HEK293T (cell line): ENCODE data around the gene MAFB.

Source experiments
- CTCF ChIA-PET: fragments of 350-600 bp; formaldehyde crosslinking; extraction: SDS; loops from one replicate; lab custom pipeline; 2021; ENCODE audit warnings: antibody characterized with exemption, inconsistent platforms; lab: Yijun Ruan, JAX
- POLR2A ChIA-PET: fragments of 350-600 bp; formaldehyde crosslinking; extraction: SDS; loops from one replicate; lab custom pipeline; 2020; ENCODE audit warnings: antibody characterized with exemption, inconsistent platforms; lab: Yijun Ruan, JAX
- DNase-seq: peaks from one replicate; pipeline ENCODE4 v3.0.0; 2012; ENCODE audit warnings: mixed read lengths; ENCODE audit errors: extremely low spot score
- ARNT ChIP-seq: fragments of 450-650 bp; IDR thresholded peaks from 2 replicates; pipeline ENCODE4 v1.6.1; 2017; ENCODE audit warnings: mild to moderate bottlenecking
- BHLHE40 ChIP-seq: fragments of 450-650 bp; IDR thresholded peaks from 2 replicates; pipeline ENCODE4 v1.6.1; 2016; ENCODE audit warnings: mild to moderate bottlenecking, moderate library complexity, borderline replicate concordance
- CTBP1 ChIP-seq: fragments of 450-650 bp; IDR thresholded peaks from 2 replicates; pipeline ENCODE4 v1.6.1; 2016; ENCODE audit warnings: borderline replicate concordance
- ELF4 ChIP-seq: fragments of 450-650 bp; IDR thresholded peaks from 2 replicates; pipeline ENCODE4 v1.6.1; 2017; ENCODE audit warnings: antibody characterized with exemption
- FOXA1 ChIP-seq: fragments of 450-650 bp; IDR thresholded peaks from 2 replicates; pipeline ENCODE4 v1.6.1; 2016; ENCODE audit warnings: mild to moderate bottlenecking
- FOXK2 ChIP-seq: fragments of 450-650 bp; IDR thresholded peaks from 2 replicates; pipeline ENCODE4 v1.6.1; 2016; ENCODE audit warnings: mild to moderate bottlenecking
- FOXM1 ChIP-seq: fragments of 450-650 bp; IDR thresholded peaks from 2 replicates; pipeline ENCODE4 v1.6.1; 2017; ENCODE audit warnings: mild to moderate bottlenecking, borderline replicate concordance
- HDGF ChIP-seq: fragments of 450-650 bp; IDR thresholded peaks from 2 replicates; pipeline ENCODE4 v1.6.1; 2017; ENCODE audit warnings: antibody characterized with exemption, borderline replicate concordance
- L3MBTL2 ChIP-seq: fragments of 450-650 bp; conservative IDR thresholded peaks from 2 replicates; pipeline ENCODE4 v1.6.1; 2016; ENCODE audit warnings: mild to moderate bottlenecking
- LEF1 ChIP-seq: fragments of 450-650 bp; IDR thresholded peaks from 2 replicates; pipeline ENCODE4 v1.6.1; 2017; ENCODE audit warnings: mild to moderate bottlenecking, borderline replicate concordance
- NFRKB ChIP-seq: fragments of 450-650 bp; IDR thresholded peaks from 2 replicates; pipeline ENCODE4 v1.6.1; 2016; ENCODE audit warnings: mild to moderate bottlenecking, moderate library complexity
- PKNOX1 ChIP-seq: fragments of 450-650 bp; IDR thresholded peaks from 2 replicates; pipeline ENCODE4 v1.6.1; 2016
- SP1 ChIP-seq: fragments of 450-650 bp; IDR thresholded peaks from 2 replicates; pipeline ENCODE4 v1.6.1; 2017
- SUZ12 ChIP-seq: fragments of 450-650 bp; IDR thresholded peaks from 2 replicates; pipeline ENCODE4 v1.6.1; 2016; ENCODE audit warnings: mild to moderate bottlenecking
- TARDBP ChIP-seq: fragments of 450-650 bp; IDR thresholded peaks from 2 replicates; pipeline ENCODE4 v1.6.1; 2016
- ZNF384 ChIP-seq: fragments of 450-650 bp; IDR thresholded peaks from 2 replicates; pipeline ENCODE4 v1.6.1; 2016

The MAFB gene

DNA sequence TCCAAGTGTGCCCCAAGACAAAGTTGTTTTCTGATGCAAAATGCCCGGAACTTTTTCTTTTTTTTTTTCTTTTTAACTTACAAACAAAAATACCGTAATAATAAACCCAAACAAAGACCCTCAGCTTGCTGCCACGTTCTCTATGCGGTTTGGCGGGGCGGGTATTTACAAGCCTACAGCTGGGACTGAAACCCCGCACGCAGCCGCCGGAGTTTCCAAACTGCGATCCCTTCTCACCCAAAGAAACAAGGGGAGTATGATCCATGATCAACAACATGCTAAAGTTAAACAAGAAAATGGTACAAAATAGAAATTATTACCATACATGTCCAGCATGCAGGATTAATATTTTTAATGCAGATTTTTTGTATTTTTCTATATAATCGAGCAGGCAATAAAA is 2.1 kb downstream of the MAFB start:
- ChIA-PET POLR2A (no interaction called here), CTCF (interaction anchor here (0.6 kb wide), 1 partner anchor 526 kb away, joined by 3 read pairs; no protein-coding TSS in a partner anchor)
- TF ChIP-seq CTBP1 (no peak), SUZ12 (no peak), FOXM1 (no peak), SP1 (no peak), TARDBP (no peak), LEF1 (no peak), ELF4 (no peak), HDGF (no peak), FOXA1 (no peak), PKNOX1 (no peak), L3MBTL2 (no peak), FOXK2 (no peak), ZNF384 (no peak), BHLHE40 (no peak), NFRKB (no peak), ARNT (no peak)
- no peak for DNase-seq

- DNase-seq, result no peak
- no peak for TF ChIP-seq BHLHE40
- TF ChIP-seq SP1, result no peak
- POLR2A ChIA-PET, result no interaction called here
- CTCF ChIA-PET, result no interaction called here
Measured at GRCh38 chr20:40686434-40686882, 2.6 kb downstream of the MAFB start.

DNA sequence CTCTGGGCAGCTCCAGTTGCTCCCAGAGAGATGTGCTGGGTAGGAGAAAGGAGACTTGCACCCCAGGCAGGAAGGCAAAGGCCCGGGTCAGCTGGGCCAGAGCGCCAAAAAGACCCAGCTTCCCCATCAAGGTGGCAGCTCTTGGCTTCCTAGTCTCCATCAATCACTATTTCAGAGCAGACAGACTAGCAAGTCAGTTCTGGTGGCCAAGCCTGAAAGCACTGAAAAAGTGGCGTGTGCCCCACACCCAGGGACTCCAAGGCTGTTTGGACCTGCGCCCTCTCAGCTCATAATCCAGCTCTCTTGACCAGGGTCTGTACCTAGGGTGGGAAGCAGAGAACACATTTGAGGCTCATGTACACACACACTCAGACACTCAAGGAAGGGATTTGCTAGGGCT is 3.7 kb downstream of the MAFB start:
- CTCF ChIA-PET, result interaction anchor here (0.6 kb wide), 1 partner anchor 142 kb away, joined by 3 read pairs; no protein-coding TSS in a partner anchor

GRCh38 chr20:40683894-40684268 is 5.2 kb downstream of the MAFB start:
- ChIA-PET POLR2A (no interaction called here), CTCF (no interaction called here)
- no peak for TF ChIP-seq SUZ12
- no peak for TF ChIP-seq NFRKB
- no peak for TF ChIP-seq HDGF
- TF ChIP-seq CTBP1, result no peak
- TF ChIP-seq SP1, result no peak
- TF ChIP-seq PKNOX1, result no peak
- TF ChIP-seq FOXA1, result no peak
- TF ChIP-seq LEF1, result no peak
- no peak for DNase-seq

More for the DNA sequence above, 3.7 kb downstream of the MAFB start:
- DNase-seq, result no peak
- TF ChIP-seq SP1, result no peak
- no peak for TF ChIP-seq HDGF
- TF ChIP-seq FOXK2, result no peak
- no peak for TF ChIP-seq BHLHE40
- TF ChIP-seq TARDBP, result no peak
- TF ChIP-seq FOXM1, result no peak
- TF ChIP-seq SUZ12, result no peak
- POLR2A ChIA-PET, result no interaction called here

DNA sequence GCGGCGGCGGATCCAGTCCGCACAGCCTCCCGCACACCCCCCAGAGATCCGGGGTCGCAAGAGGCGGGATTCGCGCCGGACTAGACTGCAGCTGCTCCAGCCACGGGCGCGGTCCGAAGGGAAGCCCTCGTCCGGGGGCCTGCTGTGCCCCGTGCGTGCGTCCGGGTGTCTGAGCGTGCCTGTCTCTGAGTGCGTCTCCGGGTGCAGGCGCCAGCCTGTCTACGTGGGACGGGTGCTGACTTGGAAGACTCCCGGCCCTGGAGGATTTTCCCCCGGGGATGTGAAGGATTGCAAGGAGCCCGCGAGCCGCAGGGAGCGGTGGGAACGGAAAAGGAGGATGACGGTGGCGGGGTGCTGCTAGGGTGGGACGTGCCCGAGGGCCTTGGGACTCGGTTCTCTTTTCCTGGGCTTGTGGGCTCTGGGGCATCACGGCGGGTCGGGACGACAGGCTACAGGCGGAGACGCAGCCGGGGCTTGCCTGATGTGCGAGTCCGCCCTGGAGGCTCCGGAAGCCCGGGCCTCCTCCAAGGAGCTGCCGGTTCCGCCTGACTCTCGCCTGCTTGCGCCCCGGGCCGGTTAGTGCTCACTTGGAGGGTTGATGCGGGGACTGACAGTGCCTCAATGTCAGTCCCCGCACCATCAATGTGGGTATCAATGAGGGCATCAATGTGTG is 5.7 kb downstream of the MAFB start:
- DNase-seq, result peak; percentile 16
- ChIA-PET POLR2A (no interaction called here), CTCF (no interaction called here)
- TF ChIP-seq LEF1 (no peak), ZNF384 (no peak), SP1 (no peak), CTBP1 (no peak), TARDBP (no peak), FOXK2 (no peak), SUZ12 (no peak), FOXA1 (no peak), BHLHE40 (no peak), FOXM1 (no peak), PKNOX1 (no peak)

DNA sequence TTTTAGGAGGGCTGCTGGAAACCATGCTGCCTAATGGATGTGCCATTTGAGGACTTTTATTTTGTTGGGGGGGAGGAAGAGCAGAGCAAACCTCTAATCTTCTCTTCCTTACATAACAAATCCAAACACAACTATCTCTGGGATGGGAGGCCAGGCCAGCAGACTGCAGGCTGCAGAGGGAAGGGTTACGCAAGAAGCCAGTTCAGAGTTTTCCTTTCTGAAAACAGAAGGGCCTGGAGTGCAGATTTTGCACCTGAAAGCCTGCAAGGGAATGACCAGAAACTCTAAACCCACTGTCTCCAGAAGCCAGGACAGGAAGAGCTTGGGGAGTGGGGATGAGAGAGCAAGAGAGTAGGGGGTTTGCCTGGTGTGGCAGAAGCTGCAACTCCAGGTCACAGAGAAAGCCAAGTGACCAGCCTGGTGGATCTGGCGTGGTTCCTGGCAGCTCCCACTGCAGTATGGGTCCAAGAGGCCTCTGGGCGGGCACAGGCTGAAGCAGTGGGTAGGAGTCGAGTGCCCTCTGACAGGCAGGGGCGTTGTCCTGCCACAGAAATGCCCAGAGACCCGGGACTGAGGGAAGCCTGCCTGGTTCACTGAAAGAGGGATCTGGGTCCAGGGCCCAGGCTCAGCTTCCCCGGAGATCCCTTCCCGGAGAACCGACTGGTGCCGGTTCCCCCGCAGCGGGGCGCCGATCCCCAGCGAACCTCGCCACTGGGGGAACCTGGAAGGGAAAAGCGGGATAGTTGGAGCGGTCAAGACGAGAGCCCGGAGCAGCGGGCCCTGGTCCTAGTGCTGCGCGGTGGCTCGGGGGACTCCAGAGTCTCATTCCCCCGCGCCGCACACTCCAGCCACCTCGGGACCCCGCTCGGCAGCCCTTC is 6.7 kb downstream of the MAFB start:
- ChIA-PET POLR2A (no interaction called here), CTCF (no interaction called here)

More for the DNA sequence above, 6.7 kb downstream of the MAFB start:
- no peak for DNase-seq
- TF ChIP-seq L3MBTL2, result no peak
- no peak for TF ChIP-seq NFRKB
- no peak for TF ChIP-seq HDGF
- no peak for TF ChIP-seq PKNOX1
- TF ChIP-seq BHLHE40, result no peak
- TF ChIP-seq SP1, result no peak
- no peak for TF ChIP-seq LEF1
- TF ChIP-seq SUZ12, result no peak
- no peak for TF ChIP-seq FOXM1
- TF ChIP-seq FOXA1, result no peak
